Chondrocyte (in vitro differentiated cells): ENCODE results near the gene SGCE. TPM values are rescaled to one million over a fixed set of nuclear protein-coding genes. Genes with fewer than 3 reads are reported as not detected.

Experiments used
- DNase-seq: peaks from one replicate; pipeline ENCODE4 v3.0.0; 2021; ENCODE audit warnings: mixed read lengths, low spot score
- H3K27ac Mint-ChIP-seq: one replicate; pipeline ENCODE4 v1.8.0; 2021; ENCODE audit warnings: mild to moderate bottlenecking, moderate library complexity, mixed read lengths; ENCODE audit not compliant: unreplicated experiment
- H3K27me3 Mint-ChIP-seq: 2 replicates; pipeline ENCODE4 v1.8.0; 2021; ENCODE audit warnings: low read depth, mixed read lengths
- H3K36me3 Mint-ChIP-seq: 2 replicates; pipeline ENCODE4 v1.8.0; 2021; ENCODE audit warnings: low read depth, mixed read lengths
- H3K4me1 Mint-ChIP-seq: 2 replicates; pipeline ENCODE4 v1.8.0; 2021; ENCODE audit warnings: low read depth, mild to moderate bottlenecking, mixed read lengths
- H3K4me3 Mint-ChIP-seq: one replicate; pipeline ENCODE4 v1.8.0; 2021; ENCODE audit warnings: mild to moderate bottlenecking, moderate library complexity, mixed read lengths; ENCODE audit not compliant: unreplicated experiment
- H3K9me3 Mint-ChIP-seq: 2 replicates; pipeline ENCODE4 v1.8.0; 2021; ENCODE audit warnings: low read depth, mixed read lengths
- total RNA-seq: library from RNA; stranded (reverse); gene quantifications from 3 replicates; pipeline ENCODE4 v1.2.1, GENCODE V29; 2021
- TF ChIP-seq, protein P1 (sequence below): fragments of 200-600 bp; sonication (generic); IDR thresholded peaks from 2 replicates; pipeline ENCODE4 v1.5.0; 2021; ENCODE audit warnings: antibody characterized with exemption, mild to moderate bottlenecking, moderate library complexity

SGCE gene
- total RNA-seq, 1 donor from 2014 or later = 72.3 TPM

DNA sequence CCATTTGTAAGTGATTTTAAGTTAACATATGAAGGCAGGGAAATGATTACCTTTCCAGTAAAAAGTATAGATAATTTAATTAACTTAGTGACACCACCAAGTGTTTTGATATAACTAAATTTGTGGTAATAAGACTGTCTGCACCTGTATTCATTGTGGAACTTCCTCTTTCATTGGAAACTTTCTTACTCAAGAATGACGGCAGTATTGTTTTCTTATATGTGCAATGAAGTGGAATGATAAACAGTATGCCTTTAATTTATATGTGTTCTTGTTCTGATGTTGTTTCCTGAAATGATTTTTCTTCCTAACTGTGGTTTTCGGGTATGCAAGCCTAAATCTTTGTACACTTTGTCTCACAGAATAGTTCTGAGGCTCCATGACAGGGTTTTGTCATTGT lies 99.9 kb downstream of the SGCE start:
- H3K27me3 Mint-ChIP-seq = no peaks in the 10 kb centered on the region
- H3K27ac Mint-ChIP-seq = no peak overlapping the region
- H3K4me3 Mint-ChIP-seq = no peak overlapping the region
- H3K9me3 Mint-ChIP-seq = no peaks in the 10 kb centered on the region
- H3K4me1 Mint-ChIP-seq = no peaks in the 10 kb centered on the region
- no peak for DNase-seq
- peaks cover 6% of the 10 kb centered on the region for H3K36me3 Mint-ChIP-seq
- TF ChIP-seq, protein P1, sequence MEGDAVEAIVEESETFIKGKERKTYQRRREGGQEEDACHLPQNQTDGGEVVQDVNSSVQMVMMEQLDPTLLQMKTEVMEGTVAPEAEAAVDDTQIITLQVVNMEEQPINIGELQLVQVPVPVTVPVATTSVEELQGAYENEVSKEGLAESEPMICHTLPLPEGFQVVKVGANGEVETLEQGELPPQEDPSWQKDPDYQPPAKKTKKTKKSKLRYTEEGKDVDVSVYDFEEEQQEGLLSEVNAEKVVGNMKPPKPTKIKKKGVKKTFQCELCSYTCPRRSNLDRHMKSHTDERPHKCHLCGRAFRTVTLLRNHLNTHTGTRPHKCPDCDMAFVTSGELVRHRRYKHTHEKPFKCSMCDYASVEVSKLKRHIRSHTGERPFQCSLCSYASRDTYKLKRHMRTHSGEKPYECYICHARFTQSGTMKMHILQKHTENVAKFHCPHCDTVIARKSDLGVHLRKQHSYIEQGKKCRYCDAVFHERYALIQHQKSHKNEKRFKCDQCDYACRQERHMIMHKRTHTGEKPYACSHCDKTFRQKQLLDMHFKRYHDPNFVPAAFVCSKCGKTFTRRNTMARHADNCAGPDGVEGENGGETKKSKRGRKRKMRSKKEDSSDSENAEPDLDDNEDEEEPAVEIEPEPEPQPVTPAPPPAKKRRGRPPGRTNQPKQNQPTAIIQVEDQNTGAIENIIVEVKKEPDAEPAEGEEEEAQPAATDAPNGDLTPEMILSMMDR = no peak

DNA sequence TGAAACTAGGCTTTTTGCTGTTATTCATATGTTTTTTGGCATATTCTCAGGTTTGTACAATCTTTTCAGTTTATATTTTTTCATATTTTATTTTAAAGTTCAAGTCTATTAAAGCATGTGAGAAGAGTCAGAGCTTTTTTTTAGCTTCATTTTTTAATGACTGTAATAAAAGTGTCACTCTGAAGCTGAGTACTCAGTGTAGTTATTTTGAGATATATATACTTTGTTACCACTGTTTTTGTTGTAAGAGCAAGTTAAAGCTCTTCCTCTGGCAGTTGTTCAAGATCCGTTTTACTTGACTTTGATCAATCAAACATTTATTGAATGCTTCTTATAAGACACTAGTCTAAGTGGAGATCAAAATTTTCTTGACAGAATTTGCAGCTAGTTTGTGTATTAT lies 108.8 kb downstream of the SGCE start:
- no peak for DNase-seq
- Mint-ChIP-seq H3K4me1 (no peaks in the 10 kb centered on the region), H3K9me3 (no peaks in the 10 kb centered on the region), H3K27ac (no peak overlapping the region), H3K4me3 (no peak overlapping the region), H3K36me3 (peaks cover 11% of the 10 kb centered on the region), H3K27me3 (no peaks in the 10 kb centered on the region)
- TF ChIP-seq, protein P1 = no peak

DNA sequence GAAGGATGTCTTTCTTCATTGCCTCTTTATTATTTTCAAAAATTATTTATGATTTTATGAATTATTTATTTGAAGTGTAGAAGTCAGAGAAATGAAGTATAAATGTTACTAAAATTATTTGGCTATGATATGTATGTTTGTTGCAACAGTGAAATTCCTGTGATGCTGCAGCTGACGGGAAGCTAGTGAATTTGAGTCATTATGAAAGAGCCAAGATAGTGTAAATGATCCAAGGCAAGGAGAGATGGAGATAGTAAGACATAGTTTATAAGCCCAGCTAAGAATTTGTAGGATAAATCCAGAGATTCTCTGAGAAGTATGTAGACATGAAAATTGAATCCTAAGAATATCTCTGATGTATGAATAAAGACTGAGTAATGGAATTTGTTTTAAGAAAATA lies 115.5 kb downstream of the SGCE start:
- H3K36me3 Mint-ChIP-seq = peaks cover 15% of the 10 kb centered on the region
- no peaks in the 10 kb centered on the region for H3K9me3 Mint-ChIP-seq
- DNase-seq = no peak
- TF ChIP-seq, protein P1 = no peak
- no peaks in the 10 kb centered on the region for H3K27me3 Mint-ChIP-seq
- no peak overlapping the region for H3K4me3 Mint-ChIP-seq
- no peaks in the 10 kb centered on the region for H3K4me1 Mint-ChIP-seq
- H3K27ac Mint-ChIP-seq = no peak overlapping the region

Other genes starting within 250 kb of the SGCE start
- gene CASD1, start 146.3 kb downstream of the SGCE start, total RNA-seq = 10.9 to 13.8 TPM (median 12.6 TPM) in 3 replicates